H1 (cell line): ENCODE data around the gene ZNF407. TPM values are rescaled to one million over a fixed set of nuclear protein-coding genes. Genes with fewer than 3 reads are reported as not detected.
A peak's percentile ranks its signal among the peaks of the same experiment; 100 is the strongest.

Experiments
- CTCF ChIA-PET: fragments of 300-600 bp; sonication (Branson Sonifier 250); formaldehyde crosslinking; loops from one replicate; lab custom pipeline; 2021; ENCODE audit not compliant: partially characterized antibody; lab: Charles Lee
- POLR2A ChIA-PET: fragments of 300-600 bp; sonication (Branson Sonifier 250); formaldehyde crosslinking; loops from one replicate; lab custom pipeline; 2021; ENCODE audit warnings: inconsistent platforms; ENCODE audit not compliant: partially characterized antibody; lab: Charles Lee
- DNase-seq, 2 experiments: peaks; one replicate each; pipeline versions ENCODE4 v3.0.0 to v3.0.0-alpha.2; 2010 to 2022; ENCODE audit warnings: low spot score in 2 of 2, low read depth in 1 of 2, mixed read lengths in 1 of 2
- FAIRE-seq: peaks from 2 replicates; lab custom pipeline; 2011; peaks lifted over from hg19 to GRCh38; lab: Jason Lieb, UNC
- H2AFZ ChIP-seq: 2 replicates; pipeline ENCODE4 v1.8.1; 2012; ENCODE audit warnings: low read length, inconsistent platforms
- H2AK5ac ChIP-seq: 2 replicates; pipeline ENCODE4 v1.6.1; 2013; ENCODE audit warnings: low read depth, low read length
- H2BK120ac ChIP-seq: replicated peaks from 2 replicates; pipeline ENCODE3; 2013; ENCODE audit warnings: low read depth, low read length, inconsistent platforms
- H2BK12ac ChIP-seq: 2 replicates; pipeline ENCODE4 v1.6.1; 2013; ENCODE audit warnings: low read depth, low read length
- H2BK15ac ChIP-seq: 2 replicates; pipeline ENCODE4 v1.6.1; 2013; ENCODE audit warnings: low read length
- H2BK20ac ChIP-seq: 2 replicates; pipeline ENCODE4 v1.6.1; 2013; ENCODE audit warnings: low read length
- H2BK5ac ChIP-seq: 2 replicates; pipeline ENCODE4 v1.6.1; 2013; ENCODE audit warnings: low read depth, low read length
- H3K14ac ChIP-seq: 2 replicates; pipeline ENCODE4 v1.6.1; 2013; ENCODE audit warnings: inconsistent platforms; ENCODE audit not compliant: insufficient read length
- H3K18ac ChIP-seq: 2 replicates; pipeline ENCODE4 v1.6.1; 2013; ENCODE audit warnings: low read length; ENCODE audit errors: extremely low read depth
- H3K23ac ChIP-seq: 2 replicates; pipeline ENCODE4 v1.6.1; 2013; ENCODE audit warnings: inconsistent platforms; ENCODE audit not compliant: insufficient read length
- H3K23me2 ChIP-seq: 2 replicates; pipeline ENCODE4 v1.6.1; 2013; ENCODE audit warnings: low read depth, low read length
- H3K27ac ChIP-seq: 2 replicates; pipeline ENCODE4 v1.6.1; 2011; ENCODE audit warnings: low read depth, low read length, inconsistent platforms
- H3K27me3 ChIP-seq, 4 experiments: replicated peaks in 1 of 4; 1 replicate in 1 of 4; 2 replicates in 3 of 4; pipeline versions ENCODE4 v1.6.1 to v1.8.1; 2011 to 2013; ENCODE audit warnings: low read length in 3 of 4, mild to moderate bottlenecking in 3 of 4, inconsistent platforms in 2 of 4, mixed read lengths in 2 of 4, moderate library complexity in 1 of 4; ENCODE audit not compliant: control insufficient read depth in 3 of 4, insufficient read depth in 3 of 4; ENCODE audit errors: extremely low read depth in 1 of 4
- H3K36me3 ChIP-seq, 4 experiments: 2 replicates each; pipeline versions ENCODE4 v1.6.1 to v1.8.1; 2011 to 2013; ENCODE audit warnings: mild to moderate bottlenecking in 4 of 4, low read length in 3 of 4, moderate library complexity in 2 of 4, control low read depth in 1 of 4, inconsistent platforms in 1 of 4; ENCODE audit not compliant: insufficient read depth in 4 of 4, control insufficient read depth in 2 of 4
- H3K4ac ChIP-seq: replicated peaks from 2 replicates; pipeline ENCODE3; 2013; ENCODE audit warnings: low read length, low read depth, mixed read lengths, inconsistent platforms; ENCODE audit not compliant: insufficient read length
- H3K4me1 ChIP-seq, 4 experiments: replicated peaks in 1 of 4; 1 replicate in 1 of 4; 2 replicates in 3 of 4; pipeline versions ENCODE4 v1.6.1 to v1.8.1; 2011 to 2013; ENCODE audit warnings: low read length in 3 of 4, inconsistent platforms in 2 of 4, mixed read lengths in 1 of 4; ENCODE audit not compliant: insufficient read depth in 4 of 4, control insufficient read depth in 3 of 4
- H3K4me2 ChIP-seq, 2 experiments: 2 replicates each; pipeline versions ENCODE4 v1.6.1 to v1.8.1; 2011 to 2013; ENCODE audit warnings: low read depth in 2 of 2, low read length in 2 of 2, control low read depth in 1 of 2, inconsistent platforms in 1 of 2, mild to moderate bottlenecking in 1 of 2; ENCODE audit not compliant: insufficient read depth in 1 of 2
- H3K4me3 ChIP-seq, 4 experiments: fragments of 200-600, 300-600 bp in 1 of 4; sonication (generic), shearing (Covaris generic), sonication (Bioruptor Twin) in 1 of 4; 2 replicates each; pipeline versions ENCODE4 v1.5.1 to v1.8.1; 2011 to 2016; ENCODE audit warnings: low read length in 4 of 4, low read depth in 3 of 4, control low read depth in 2 of 4, inconsistent platforms in 2 of 4, mild to moderate bottlenecking in 2 of 4, mixed read lengths in 1 of 4, moderate library complexity in 1 of 4; ENCODE audit not compliant: insufficient read depth in 2 of 4; ENCODE audit errors: extremely low read depth in 1 of 4
- H3K56ac ChIP-seq: replicated peaks from 2 replicates; pipeline ENCODE3; 2013; ENCODE audit warnings: low read depth, mild to moderate bottlenecking, mixed read lengths, low read length, inconsistent platforms; ENCODE audit not compliant: insufficient read length
- H3K79me1 ChIP-seq: 2 replicates; pipeline ENCODE4 v1.6.1; 2013; ENCODE audit warnings: low read depth, low read length, control low read depth
- H3K79me2 ChIP-seq, 2 experiments: 2 replicates each; pipeline versions ENCODE4 v1.6.1 to v1.8.1; 2012 to 2013; ENCODE audit warnings: low read length in 2 of 2, mild to moderate bottlenecking in 2 of 2, inconsistent platforms in 1 of 2; ENCODE audit not compliant: insufficient read depth in 2 of 2, control insufficient read depth in 1 of 2
- H3K9ac ChIP-seq, 4 experiments: replicated peaks in 1 of 4; 1 replicate in 1 of 4; 2 replicates in 3 of 4; pipeline versions ENCODE4 v1.6.1 to v1.8.1; 2011 to 2013; ENCODE audit warnings: low read depth in 3 of 4, low read length in 3 of 4, control low read depth in 2 of 4, mild to moderate bottlenecking in 2 of 4, moderate library complexity in 2 of 4, inconsistent platforms in 1 of 4; ENCODE audit errors: extremely low read depth in 1 of 4
- H3K9me3 ChIP-seq, 2 experiments: 2 replicates each; pipeline versions ENCODE4 v1.6.1 to v1.8.1; 2012 to 2013; ENCODE audit warnings: mild to moderate bottlenecking in 2 of 2, moderate library complexity in 2 of 2, control low read depth in 1 of 2, inconsistent platforms in 1 of 2, low read depth in 1 of 2, low read length in 1 of 2, mixed read lengths in 1 of 2; ENCODE audit not compliant: insufficient read depth in 2 of 2
- H4K20me1 ChIP-seq, 2 experiments: replicated peaks in 1 of 2; 2 replicates each; pipeline versions ENCODE3 to v1.8.1; 2011 to 2013; ENCODE audit warnings: inconsistent platforms in 2 of 2, low read length in 2 of 2, mild to moderate bottlenecking in 1 of 2; ENCODE audit not compliant: insufficient read depth in 2 of 2, control insufficient read depth in 1 of 2
- H4K5ac ChIP-seq: 2 replicates; pipeline ENCODE4 v1.6.1; 2013; ENCODE audit warnings: low read length, low read depth, mixed read lengths, inconsistent platforms; ENCODE audit not compliant: insufficient read length
- H4K8ac ChIP-seq: 2 replicates; pipeline ENCODE4 v1.8.0; 2013; ENCODE audit warnings: mild to moderate bottlenecking, moderate library complexity, low read length, inconsistent platforms; ENCODE audit not compliant: insufficient read depth; ENCODE audit errors: extremely low read depth
- H4K91ac ChIP-seq: replicated peaks from 2 replicates; pipeline ENCODE3; 2013; ENCODE audit warnings: low read length, mixed read lengths, inconsistent platforms; ENCODE audit not compliant: insufficient read length
- SIN3A ChIP-seq, 2 experiments: IDR thresholded peaks in 1 of 2; conservative IDR thresholded peaks in 1 of 2; 2 replicates each; pipeline ENCODE4 v1.6.1; 2011 to 2012; ENCODE audit warnings: low read length in 2 of 2, improper control_type of control experiment in 1 of 2, low read depth in 1 of 2, mild to moderate bottlenecking in 1 of 2
- SIX5 ChIP-seq: IDR thresholded peaks from 2 replicates; pipeline ENCODE4 v1.6.1; 2011; ENCODE audit warnings: mild to moderate bottlenecking, low read depth, low read length
- WGBS, 2 experiments: shearing (Covaris generic) in 1 of 2; methylation state at CpG; one replicate each; pipeline versions ENCODE4 v1.1.6 to v1.1.7; 2013 to 2015; ENCODE audit warnings: low lambda C conversion rate in 2 of 2, mixed read lengths in 2 of 2, inconsistent platforms in 1 of 2, low coverage in 1 of 2, missing lambda C conversion rate in 1 of 2; ENCODE audit not compliant: insufficient replicate concordance in 2 of 2, insufficient coverage in 1 of 2, insufficient read length in 1 of 2; ENCODE audit errors: extremely low coverage in 1 of 2, missing lambda C conversion rate in 1 of 2; 5-methylcytosine and 5-hydroxymethylcytosine counted together
- polyA plus RNA-seq, 7 experiments: library from polyadenylated mRNA; depleted of rRNA in 3 of 7; stranded (reverse) in 5 of 7; unstranded in 2 of 7; fragments of >200 nt in 5 of 7; fragments of 200-250 nt in 2 of 7; gene quantifications; 1 replicate in 5 of 7; 2 replicates in 1 of 7; 4 replicates in 1 of 7; pipeline versions ENCODE4 v1.2.1 to v1.2.3, GENCODE V29; 2011 to 2013; ENCODE audit warnings: missing spikeins in 2 of 7, mixed read lengths in 2 of 7
- total RNA-seq: library from RNA; stranded (reverse); fragmentation: NEBNext Ultra II Directional; extraction: Animal tissue kit (Norgen Biotek cat#: 25700); gene quantifications from 2 replicates; pipeline ENCODE4 v1.2.1, GENCODE V29; 2021

ZNF407 gene
- total and polyA plus RNA-seq, 2 of the 8 experiments (the other 6 are each of a cell fraction or from before 2014, with no cell fraction given) = 1.5 to 6.8 TPM

GRCh38 chr18:74803117-74803516, 205.4 kb downstream of the ZNF407 start:
- H3K27me3 ChIP-seq = no peaks in the 10 kb centered on the region
- no peaks in the 10 kb centered on the region for H3K79me1 ChIP-seq
- H3K4me3 ChIP-seq = no peak overlapping the region
- H4K20me1 ChIP-seq = no peaks in the 10 kb centered on the region
- H4K91ac ChIP-seq = no peak overlapping the region
- DNase-seq = no peak
- peak overlapping the region; percentile 27; the same call in 1 of the 2 replicates for H2BK12ac ChIP-seq
- H3K4ac ChIP-seq = no peak overlapping the region
- no peak overlapping the region for H3K27ac ChIP-seq
- CTCF ChIA-PET = no interaction called here
- H4K8ac ChIP-seq = no peak overlapping the region
- no peak overlapping the region for H3K4me2 ChIP-seq
- no peak overlapping the region; a peak in 1 of 7 replicates for H3K9ac ChIP-seq
- H2BK120ac ChIP-seq = no peak overlapping the region
- no peak overlapping the region for H2BK20ac ChIP-seq
- no peak overlapping the region for H2BK15ac ChIP-seq
- no peaks in the 10 kb centered on the region for H3K36me3 ChIP-seq
- no peak overlapping the region for H3K14ac ChIP-seq
- H3K23me2 ChIP-seq = no peaks in the 10 kb centered on the region
- no peak for FAIRE-seq
- WGBS, 2 experiments = 74% methylated on average over 4 of the region's 4 CpGs; no CpG with 5 or more reads in 1 of the 2 experiments
- 0 out of 2 replicates have a peak overlapping the region, but pooled peaks have one; percentile 69 for H2AFZ ChIP-seq
- no peaks in the 10 kb centered on the region for H3K79me2 ChIP-seq
- no peak overlapping the region for H2BK5ac ChIP-seq
- no peak overlapping the region for H4K5ac ChIP-seq
- H3K18ac ChIP-seq = no peak overlapping the region
- no peak overlapping the region for H3K23ac ChIP-seq
- POLR2A ChIA-PET = interaction anchor here (0.9 kb wide), 1 partner anchor 43 kb away, joined by 3 read pairs; no protein-coding TSS in a partner anchor
- no peaks in the 10 kb centered on the region for H3K9me3 ChIP-seq
- no peak overlapping the region for H2AK5ac ChIP-seq
- H3K4me1 ChIP-seq = peaks cover 0 to 21% (median 4%) of the 10 kb centered on the region in 4 experiments; a peak in 3 of 7 replicates
- no peak overlapping the region for H3K56ac ChIP-seq
- no peak for TF ChIP-seq SIX5
- no peak for TF ChIP-seq SIN3A (conservative IDR thresholded peaks at IDR 0.05 in 1 of 2, IDR thresholded peaks at IDR 0.05 in 1 of 2; ENCODE audit: low read depth in 1 of 2, low read length in 2 of 2)
